ENCODE data around the gene PNCK. TPM values are rescaled to one million over a fixed set of nuclear protein-coding genes. Genes with fewer than 3 reads are reported as not detected.

Gene PNCK
- polyA plus RNA-seq, 3 donors, result not detected

DNA sequence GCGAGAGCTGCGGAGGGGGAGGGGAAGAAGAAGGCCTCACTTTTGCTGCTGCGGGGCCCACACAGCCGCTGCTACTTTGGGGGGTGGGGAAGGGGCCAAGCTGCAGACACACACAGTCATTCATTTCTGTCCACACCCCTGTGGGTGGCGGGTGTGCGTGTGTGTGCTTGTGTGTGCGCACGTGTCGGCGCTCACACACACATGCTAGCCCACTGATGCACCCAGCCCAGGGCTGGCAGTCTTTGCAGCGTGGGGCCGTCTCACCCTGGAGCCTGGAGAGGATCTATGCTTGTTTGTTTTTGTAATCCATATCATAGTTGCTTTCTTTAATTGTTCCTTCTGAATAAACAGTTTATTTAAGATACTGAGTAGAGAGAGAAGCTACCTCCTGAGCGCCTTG, 22.7 kb downstream of the PNCK start:
- no peak overlapping the region for H3K27ac ChIP-seq (ENCODE audit: low read depth in 1 of 2, low read length in 2 of 2)
- Mint-ChIP-seq H3K4me1 (no peaks in the 10 kb centered on the region), H3K27ac (no peak overlapping the region), H3K4me3 (no peak overlapping the region), H3K27me3 (ENCODE audit: low read depth in 3 of 3) (peaks cover 21 to 36% (median 28%) of the 10 kb centered on the region in 3 donors), H3K36me3 (no peaks in the 10 kb centered on the region), H3K9me3 (peaks cover 0 to 25% (median 7%) of the 10 kb centered on the region in 7 donors)
- DNase-seq, result no peak
- H3K4me2 ChIP-seq (replicated peaks; ENCODE audit: extremely low read depth, low read length, poor library complexity, severe bottlenecking), result no peak overlapping the region
- no peak overlapping the region for H3K4me3 ChIP-seq (replicated peaks in 1 of 3; ENCODE audit: low read depth in 2 of 3, low read length in 3 of 3)
- no peaks in the 10 kb centered on the region for H4K20me1 ChIP-seq (ENCODE audit: insufficient read depth, low read length)
- no CpG with 5 or more reads among the region's 13 CpGs for WGBS (ENCODE audit: insufficient coverage)
- H2AFZ ChIP-seq (ENCODE audit: insufficient read depth, low read depth, low read length, poor library complexity, severe bottlenecking), result no peak overlapping the region
- intact Hi-C loops (cut with micrococcal nuclease), result no loop called here
- TF ChIP-seq, protein P1, sequence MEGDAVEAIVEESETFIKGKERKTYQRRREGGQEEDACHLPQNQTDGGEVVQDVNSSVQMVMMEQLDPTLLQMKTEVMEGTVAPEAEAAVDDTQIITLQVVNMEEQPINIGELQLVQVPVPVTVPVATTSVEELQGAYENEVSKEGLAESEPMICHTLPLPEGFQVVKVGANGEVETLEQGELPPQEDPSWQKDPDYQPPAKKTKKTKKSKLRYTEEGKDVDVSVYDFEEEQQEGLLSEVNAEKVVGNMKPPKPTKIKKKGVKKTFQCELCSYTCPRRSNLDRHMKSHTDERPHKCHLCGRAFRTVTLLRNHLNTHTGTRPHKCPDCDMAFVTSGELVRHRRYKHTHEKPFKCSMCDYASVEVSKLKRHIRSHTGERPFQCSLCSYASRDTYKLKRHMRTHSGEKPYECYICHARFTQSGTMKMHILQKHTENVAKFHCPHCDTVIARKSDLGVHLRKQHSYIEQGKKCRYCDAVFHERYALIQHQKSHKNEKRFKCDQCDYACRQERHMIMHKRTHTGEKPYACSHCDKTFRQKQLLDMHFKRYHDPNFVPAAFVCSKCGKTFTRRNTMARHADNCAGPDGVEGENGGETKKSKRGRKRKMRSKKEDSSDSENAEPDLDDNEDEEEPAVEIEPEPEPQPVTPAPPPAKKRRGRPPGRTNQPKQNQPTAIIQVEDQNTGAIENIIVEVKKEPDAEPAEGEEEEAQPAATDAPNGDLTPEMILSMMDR (IDR thresholded peaks at IDR 0.05), result no peak
- H3K27me3 ChIP-seq (ENCODE audit: control insufficient read depth in 2 of 2, insufficient read depth in 2 of 2, low read length in 2 of 2), result peaks cover 8 to 28% of the 10 kb centered on the region in 2 donors
- H3K79me2 ChIP-seq (ENCODE audit: insufficient read depth, low read length), result no peaks in the 10 kb centered on the region
- peaks cover 0 to 2% of the 10 kb centered on the region in 2 donors for H3K4me1 ChIP-seq (ENCODE audit: control insufficient read depth in 1 of 2, insufficient read depth in 2 of 2, low read length in 2 of 2)
- H3K9ac ChIP-seq (ENCODE audit: insufficient read depth, low read length, poor library complexity, severe bottlenecking), result no peak overlapping the region
- no peaks in the 10 kb centered on the region for H3K36me3 ChIP-seq (replicated peaks in 1 of 2; ENCODE audit: control insufficient read depth in 1 of 2, insufficient read depth in 2 of 2, low read length in 2 of 2)
- H3K9me3 ChIP-seq (replicated peaks in 1 of 2; ENCODE audit: control insufficient read depth in 1 of 2, insufficient read depth in 1 of 2, low read length in 2 of 2), result peaks cover 0 to 10% of the 10 kb centered on the region in 2 donors

DNA sequence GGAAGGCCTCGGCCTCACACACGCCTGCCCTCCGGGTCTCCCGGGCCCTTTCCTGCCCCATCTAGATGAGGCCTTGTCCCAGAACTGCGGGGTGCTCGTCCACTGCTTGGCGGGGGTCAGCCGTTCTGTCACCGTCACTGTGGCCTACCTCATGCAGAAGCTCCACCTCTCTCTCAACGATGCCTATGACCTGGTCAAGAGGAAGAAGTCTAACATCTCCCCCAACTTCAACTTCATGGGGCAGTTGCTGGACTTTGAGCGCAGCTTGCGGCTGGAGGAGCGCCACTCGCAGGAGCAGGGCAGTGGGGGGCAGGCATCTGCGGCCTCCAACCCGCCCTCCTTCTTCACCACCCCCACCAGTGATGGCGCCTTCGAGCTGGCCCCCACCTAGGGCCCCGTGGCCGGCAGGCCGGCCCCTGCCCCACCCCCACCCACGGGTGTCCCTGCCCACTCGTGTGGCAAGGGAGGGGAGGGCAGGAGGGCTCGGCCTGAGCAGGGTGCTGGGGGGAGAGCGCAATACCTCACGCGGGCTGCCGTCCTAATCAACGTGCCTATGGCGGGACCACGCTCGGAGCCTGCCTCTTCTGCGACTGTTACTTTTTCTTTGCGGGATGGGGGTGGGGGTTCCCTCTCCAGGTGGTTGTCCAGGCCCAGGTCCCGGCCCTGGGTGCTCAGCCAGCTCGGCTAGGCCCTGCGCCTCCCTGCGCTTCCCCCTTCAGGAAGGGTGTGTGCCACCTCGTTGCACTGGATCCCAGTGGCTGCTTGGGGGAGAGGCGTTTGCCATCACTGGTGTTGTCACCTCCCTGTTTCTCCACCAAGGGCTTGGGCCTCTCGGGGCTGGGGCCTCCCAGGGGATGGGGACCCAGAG, 23.5 kb downstream of the PNCK start:
- H3K36me3 Mint-ChIP-seq, result no peaks in the 10 kb centered on the region
- Histone ChIP-seq H3K27me3 (ENCODE audit: control insufficient read depth in 2 of 2, insufficient read depth in 2 of 2, low read length in 2 of 2) (peaks cover 14 to 36% of the 10 kb centered on the region in 2 donors), H3K9me3 (replicated peaks in 1 of 2; ENCODE audit: control insufficient read depth in 1 of 2, insufficient read depth in 1 of 2, low read length in 2 of 2) (peaks cover 0 to 10% of the 10 kb centered on the region in 2 donors), H4K20me1 (ENCODE audit: insufficient read depth, low read length) (no peaks in the 10 kb centered on the region), H3K4me2 (replicated peaks; ENCODE audit: extremely low read depth, low read length, poor library complexity, severe bottlenecking) (no peak overlapping the region), H3K36me3 (replicated peaks in 1 of 2; ENCODE audit: control insufficient read depth in 1 of 2, insufficient read depth in 2 of 2, low read length in 2 of 2) (no peaks in the 10 kb centered on the region), H3K4me1 (ENCODE audit: control insufficient read depth in 1 of 2, insufficient read depth in 2 of 2, low read length in 2 of 2) (peaks cover 0 to 2% of the 10 kb centered on the region in 2 donors), H3K9ac (ENCODE audit: insufficient read depth, low read length, poor library complexity, severe bottlenecking) (no peak overlapping the region), H2AFZ (ENCODE audit: insufficient read depth, low read depth, low read length, poor library complexity, severe bottlenecking) (no peak overlapping the region), H3K27ac (ENCODE audit: low read depth in 1 of 2, low read length in 2 of 2) (no peak overlapping the region), H3K79me2 (ENCODE audit: insufficient read depth, low read length) (no peaks in the 10 kb centered on the region), H3K4me3 (replicated peaks in 1 of 3; ENCODE audit: low read depth in 2 of 3, low read length in 3 of 3) (no peak overlapping the region)
- H3K4me1 Mint-ChIP-seq, result no peaks in the 10 kb centered on the region
- H3K27ac Mint-ChIP-seq, result peak overlapping the region in 1 of 7 donors; percentile 76
- TF ChIP-seq, protein P1 (IDR thresholded peaks at IDR 0.05), result no peak
- peaks cover 23 to 38% (median 32%) of the 10 kb centered on the region in 3 donors for H3K27me3 Mint-ChIP-seq (ENCODE audit: low read depth in 3 of 3)
- intact Hi-C loops (cut with micrococcal nuclease), result no loop called here
- DNase-seq, result no peak
- H3K4me3 Mint-ChIP-seq, result no peak overlapping the region
- WGBS (ENCODE audit: insufficient coverage), result 55% methylated on average over 9 of the region's 41 CpGs
- peaks cover 0 to 25% (median 7%) of the 10 kb centered on the region in 7 donors for H3K9me3 Mint-ChIP-seq
